ENCODE results near the gene USP34.

Gene USP34

GRCh38 chr2:61419129-61419528 lies 51.8 kb downstream of the USP34 start:
- Histone ChIP-seq H3K27ac (replicated peaks) (no peak overlapping the region), H3K4me3 (replicated peaks; ENCODE audit: insufficient read depth, low read length) (no peak overlapping the region), H3K27me3 (ENCODE audit: insufficient read depth, poor library complexity, severe bottlenecking) (no peaks in the 10 kb centered on the region)
- DNase-seq (ENCODE audit: low read depth in 1 of 2, low spot score in 1 of 2): no peak
- TF ChIP-seq POLR2AphosphoS5 (IDR thresholded peaks at IDR 0.05; ENCODE audit: low read depth) (no peak), REST (IDR thresholded peaks at IDR 0.05; ENCODE audit: insufficient replicate concordance, low read depth) (no peak), SPI1 (IDR thresholded peaks at IDR 0.05; ENCODE audit: borderline replicate concordance, low read depth) (no peak), CTCF (IDR thresholded peaks at IDR 0.05; ENCODE audit: insufficient read depth, low read length) (no peak), GABPA (IDR thresholded peaks at IDR 0.05; ENCODE audit: low read depth) (no peak)

- H3K4me3 ChIP-seq (replicated peaks; ENCODE audit: insufficient read depth, low read length): no peak overlapping the region
- no peak overlapping the region for H3K27ac ChIP-seq (replicated peaks)
- no peak for TF ChIP-seq POLR2AphosphoS5 (IDR thresholded peaks at IDR 0.05; ENCODE audit: low read depth)
- TF ChIP-seq CTCF (IDR thresholded peaks at IDR 0.05; ENCODE audit: insufficient read depth, low read length): no peak
- TF ChIP-seq REST (IDR thresholded peaks at IDR 0.05; ENCODE audit: insufficient replicate concordance, low read depth): no peak
- no peak for TF ChIP-seq GABPA (IDR thresholded peaks at IDR 0.05; ENCODE audit: low read depth)
- TF ChIP-seq SPI1 (IDR thresholded peaks at IDR 0.05; ENCODE audit: borderline replicate concordance, low read depth): no peak
- no peaks in the 10 kb centered on the region for H3K27me3 ChIP-seq (ENCODE audit: insufficient read depth, poor library complexity, severe bottlenecking)
- DNase-seq (ENCODE audit: low read depth in 1 of 2, low spot score in 1 of 2): no peak
Observed at GRCh38 chr2:61416871-61417645, 53.8 kb downstream of the USP34 start.

GRCh38 chr2:61415265-61415664 lies 55.6 kb downstream of the USP34 start:
- no peak for TF ChIP-seq REST (IDR thresholded peaks at IDR 0.05; ENCODE audit: insufficient replicate concordance, low read depth)
- no peak for TF ChIP-seq GABPA (IDR thresholded peaks at IDR 0.05; ENCODE audit: low read depth)
- TF ChIP-seq SPI1 (IDR thresholded peaks at IDR 0.05; ENCODE audit: borderline replicate concordance, low read depth): no peak
- TF ChIP-seq POLR2AphosphoS5 (IDR thresholded peaks at IDR 0.05; ENCODE audit: low read depth): no peak
- no peak for TF ChIP-seq CTCF (IDR thresholded peaks at IDR 0.05; ENCODE audit: insufficient read depth, low read length)

More at GRCh38 chr2:61415265-61415664, 55.6 kb downstream of the USP34 start:
- Histone ChIP-seq H3K27ac (replicated peaks) (no peak overlapping the region), H3K27me3 (ENCODE audit: insufficient read depth, poor library complexity, severe bottlenecking) (no peaks in the 10 kb centered on the region), H3K4me3 (replicated peaks; ENCODE audit: insufficient read depth, low read length) (no peak overlapping the region)
- DNase-seq (ENCODE audit: low read depth in 1 of 2, low spot score in 1 of 2): no peak
